ENCODE results near the gene RFX2.

GRCh38 chr19:6091771-6092291 is 18.5 kb downstream of the RFX2 start:
- TF ChIP-seq, protein P1, sequence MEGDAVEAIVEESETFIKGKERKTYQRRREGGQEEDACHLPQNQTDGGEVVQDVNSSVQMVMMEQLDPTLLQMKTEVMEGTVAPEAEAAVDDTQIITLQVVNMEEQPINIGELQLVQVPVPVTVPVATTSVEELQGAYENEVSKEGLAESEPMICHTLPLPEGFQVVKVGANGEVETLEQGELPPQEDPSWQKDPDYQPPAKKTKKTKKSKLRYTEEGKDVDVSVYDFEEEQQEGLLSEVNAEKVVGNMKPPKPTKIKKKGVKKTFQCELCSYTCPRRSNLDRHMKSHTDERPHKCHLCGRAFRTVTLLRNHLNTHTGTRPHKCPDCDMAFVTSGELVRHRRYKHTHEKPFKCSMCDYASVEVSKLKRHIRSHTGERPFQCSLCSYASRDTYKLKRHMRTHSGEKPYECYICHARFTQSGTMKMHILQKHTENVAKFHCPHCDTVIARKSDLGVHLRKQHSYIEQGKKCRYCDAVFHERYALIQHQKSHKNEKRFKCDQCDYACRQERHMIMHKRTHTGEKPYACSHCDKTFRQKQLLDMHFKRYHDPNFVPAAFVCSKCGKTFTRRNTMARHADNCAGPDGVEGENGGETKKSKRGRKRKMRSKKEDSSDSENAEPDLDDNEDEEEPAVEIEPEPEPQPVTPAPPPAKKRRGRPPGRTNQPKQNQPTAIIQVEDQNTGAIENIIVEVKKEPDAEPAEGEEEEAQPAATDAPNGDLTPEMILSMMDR (IDR thresholded peaks at IDR 0.05): no peak
- no peak for TF ChIP-seq ZFX (IDR thresholded peaks at IDR 0.05; ENCODE audit: borderline replicate concordance)

Measured in 22Rv1 (cell line).